ENCODE results near the gene SLC5A10.
A peak's percentile ranks its signal among the peaks of the same experiment; 100 is the strongest.

Gene SLC5A10

DNA sequence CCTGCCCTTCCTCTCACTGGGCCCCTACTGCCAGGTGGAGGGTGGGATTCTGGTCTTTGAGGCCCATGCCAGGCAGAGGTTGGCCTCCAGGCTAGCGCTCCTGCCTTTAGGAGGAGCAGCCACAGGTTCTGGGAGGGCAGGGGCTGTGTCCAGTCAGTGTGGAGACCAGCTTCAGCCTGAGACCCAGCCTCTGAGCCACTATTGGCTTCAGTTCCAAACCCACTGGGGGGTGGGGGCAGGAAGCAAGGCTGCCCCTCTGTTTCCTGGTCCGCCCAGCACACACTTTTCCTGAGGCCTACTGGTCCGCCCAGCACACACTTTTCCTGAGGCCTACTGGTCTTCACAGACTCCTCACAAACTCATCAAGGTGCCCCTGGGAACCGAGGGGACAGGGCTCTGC lies 16.4 kb downstream of the SLC5A10 start:
- no peak overlapping the region for H3K4me3 Mint-ChIP-seq
- H3K9me3 Mint-ChIP-seq = no peaks in the 10 kb centered on the region
- H3K27me3 Mint-ChIP-seq = no peaks in the 10 kb centered on the region
- H3K4me1 Mint-ChIP-seq = peaks cover 15% of the 10 kb centered on the region
- no peak overlapping the region for H3K27ac Mint-ChIP-seq
- DNase-seq (no peak), ATAC-seq (no peak)

DNA sequence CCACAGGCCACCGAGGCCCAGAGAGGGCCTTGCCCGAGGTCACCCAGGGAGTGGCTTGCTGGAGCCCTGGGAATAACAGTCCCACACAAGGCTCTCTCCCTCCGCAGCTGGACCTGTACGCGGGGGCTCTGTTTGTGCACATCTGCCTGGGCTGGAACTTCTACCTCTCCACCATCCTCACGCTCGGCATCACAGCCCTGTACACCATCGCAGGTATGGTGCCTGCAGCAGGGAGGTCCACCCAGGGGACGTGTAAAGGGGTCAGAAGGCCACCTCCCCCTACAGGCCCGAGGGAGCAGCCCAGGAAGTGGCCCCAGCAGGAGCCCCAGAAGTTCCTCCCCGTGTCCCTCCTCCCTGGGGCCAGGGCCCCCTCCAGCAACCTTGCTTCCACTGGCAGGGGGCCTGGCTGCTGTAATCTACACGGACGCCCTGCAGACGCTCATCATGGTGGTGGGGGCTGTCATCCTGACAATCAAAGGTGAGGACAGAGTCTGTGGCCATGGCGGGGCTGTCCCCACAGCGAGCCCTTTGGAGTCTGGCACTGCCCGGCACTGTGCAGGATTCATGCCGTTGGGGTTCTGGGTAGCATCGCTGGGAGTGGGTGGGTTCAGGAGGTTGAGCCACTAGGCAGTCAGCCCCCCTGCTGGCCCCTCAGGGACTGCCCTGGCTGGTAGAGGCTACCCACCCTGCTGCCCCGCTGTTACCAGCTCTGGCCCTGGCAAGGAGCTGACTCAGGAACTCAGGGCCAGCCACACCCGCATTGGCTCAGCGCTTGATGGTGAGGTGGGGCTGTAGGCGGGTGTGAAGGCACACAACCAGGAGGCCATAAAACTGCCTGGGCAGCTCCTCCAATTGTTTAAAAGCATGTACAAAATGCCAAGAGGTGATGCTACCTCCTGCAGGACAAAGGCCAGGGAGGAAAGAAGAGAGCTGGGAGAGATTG lies 17.3 kb downstream of the SLC5A10 start:
- H3K27ac Mint-ChIP-seq = no peak overlapping the region
- no peaks in the 10 kb centered on the region for H3K27me3 Mint-ChIP-seq
- H3K9me3 Mint-ChIP-seq = no peaks in the 10 kb centered on the region
- H3K4me3 Mint-ChIP-seq = no peak overlapping the region
- ATAC-seq (peak; percentile 13), DNase-seq (no peak)
- H3K4me1 Mint-ChIP-seq = peaks cover 16% of the 10 kb centered on the region

DNA sequence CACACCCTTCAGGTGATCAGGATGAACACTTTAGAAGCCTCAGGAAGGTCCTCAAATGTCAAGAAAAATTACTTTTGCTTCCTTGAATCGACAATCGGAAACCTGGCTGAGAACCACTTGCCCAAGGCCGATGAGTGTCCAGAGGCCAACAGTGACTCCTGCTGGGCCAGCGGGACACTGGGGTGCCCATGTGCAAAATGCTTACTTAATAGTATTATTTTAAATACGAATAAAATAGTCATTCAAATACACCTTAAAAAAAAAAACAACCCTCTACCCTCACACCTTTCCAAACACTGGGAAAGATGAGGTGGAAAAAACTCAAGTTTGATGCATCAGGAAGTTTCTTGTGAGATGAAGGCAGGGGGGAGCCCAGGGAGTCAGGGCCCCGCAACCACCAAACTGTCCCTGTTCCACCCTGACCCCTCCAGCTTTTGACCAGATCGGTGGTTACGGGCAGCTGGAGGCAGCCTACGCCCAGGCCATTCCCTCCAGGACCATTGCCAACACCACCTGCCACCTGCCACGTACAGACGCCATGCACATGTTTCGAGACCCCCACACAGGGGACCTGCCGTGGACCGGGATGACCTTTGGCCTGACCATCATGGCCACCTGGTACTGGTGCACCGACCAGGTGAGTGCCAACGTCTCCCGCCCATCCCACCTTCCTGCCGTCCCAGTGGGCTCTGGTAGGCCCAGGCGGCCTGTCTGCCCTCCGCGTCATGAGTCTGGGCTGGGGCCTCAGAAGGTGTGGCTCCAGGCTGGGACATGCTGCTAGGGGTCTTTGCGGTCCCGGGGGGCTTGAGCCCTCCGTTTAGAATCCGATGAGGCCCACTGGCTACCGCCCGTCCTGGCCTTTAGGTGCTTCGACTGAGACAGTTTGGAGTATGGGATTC lies 18.9 kb downstream of the SLC5A10 start:
- no peak overlapping the region for H3K4me3 Mint-ChIP-seq
- no peak overlapping the region for H3K27ac Mint-ChIP-seq
- no peaks in the 10 kb centered on the region for H3K9me3 Mint-ChIP-seq
- H3K4me1 Mint-ChIP-seq = peaks cover 27% of the 10 kb centered on the region
- ATAC-seq = no peak
- DNase-seq = no peak
- no peaks in the 10 kb centered on the region for H3K27me3 Mint-ChIP-seq

DNA sequence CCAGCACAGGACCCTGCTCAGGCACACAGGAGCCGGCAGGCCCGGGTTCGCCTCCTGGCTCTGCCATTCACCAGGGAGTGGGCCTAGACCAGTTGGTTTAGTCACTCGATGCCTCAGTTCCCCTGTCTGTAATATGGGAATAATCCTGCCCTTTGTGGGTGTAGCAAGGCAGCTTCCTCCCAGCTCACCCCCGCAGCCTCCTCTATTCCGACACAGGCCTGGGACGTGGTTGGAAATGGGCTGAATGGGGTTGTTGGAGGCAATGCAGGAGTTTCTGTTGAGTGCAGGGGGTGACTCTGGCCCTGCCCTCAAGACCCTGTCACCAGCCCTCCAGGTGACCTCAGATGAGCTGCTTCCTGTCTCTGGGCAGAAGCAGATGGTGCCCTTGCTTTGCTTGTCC lies 19.8 kb downstream of the SLC5A10 start:
- Mint-ChIP-seq H3K9me3 (no peaks in the 10 kb centered on the region), H3K4me1 (peaks cover 27% of the 10 kb centered on the region), H3K27ac (no peak overlapping the region), H3K4me3 (no peak overlapping the region), H3K27me3 (no peaks in the 10 kb centered on the region)
- ATAC-seq = no peak
- no peak for DNase-seq

DNA sequence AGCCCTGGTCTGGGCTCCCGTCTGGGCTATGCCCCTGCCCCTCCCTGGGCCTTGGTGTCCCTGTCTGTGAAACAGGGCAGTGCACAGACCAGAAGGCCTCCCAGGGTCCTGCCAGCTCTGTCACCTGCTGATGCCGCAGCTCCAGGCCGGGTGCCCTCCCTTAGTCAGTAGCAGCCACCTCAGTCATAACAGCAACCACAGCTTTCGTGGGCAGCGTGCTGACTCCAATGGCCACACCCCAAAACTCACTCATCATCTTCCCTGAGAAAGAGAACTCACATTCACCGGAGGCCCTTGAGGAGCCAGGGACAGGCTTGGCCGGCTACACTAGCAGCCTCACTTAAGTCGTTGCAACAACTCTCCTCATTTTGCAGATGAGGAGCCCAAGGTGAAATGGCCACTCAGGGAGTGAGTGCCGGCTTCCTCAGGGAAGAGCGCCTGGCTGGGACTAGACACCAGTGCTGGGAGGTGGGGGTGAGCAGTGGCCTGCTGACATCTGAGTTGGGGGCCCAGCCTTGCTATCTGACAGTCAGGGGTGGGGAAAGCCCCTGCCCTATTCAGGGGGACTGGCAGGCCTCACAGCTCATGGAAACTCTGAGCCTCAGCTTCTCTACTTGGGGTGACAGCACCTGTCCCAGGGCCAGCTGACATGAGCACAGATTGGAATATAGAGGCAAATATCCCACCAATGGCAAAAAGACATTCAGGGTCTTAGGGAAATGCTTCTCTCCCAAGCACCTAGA lies 22.6 kb downstream of the SLC5A10 start:
- no peak overlapping the region for H3K4me3 Mint-ChIP-seq
- peaks cover 20% of the 10 kb centered on the region for H3K4me1 Mint-ChIP-seq
- no peak overlapping the region for H3K27ac Mint-ChIP-seq
- no peaks in the 10 kb centered on the region for H3K9me3 Mint-ChIP-seq
- no peak for DNase-seq
- peak; percentile 66 for ATAC-seq
- H3K27me3 Mint-ChIP-seq = no peaks in the 10 kb centered on the region

DNA sequence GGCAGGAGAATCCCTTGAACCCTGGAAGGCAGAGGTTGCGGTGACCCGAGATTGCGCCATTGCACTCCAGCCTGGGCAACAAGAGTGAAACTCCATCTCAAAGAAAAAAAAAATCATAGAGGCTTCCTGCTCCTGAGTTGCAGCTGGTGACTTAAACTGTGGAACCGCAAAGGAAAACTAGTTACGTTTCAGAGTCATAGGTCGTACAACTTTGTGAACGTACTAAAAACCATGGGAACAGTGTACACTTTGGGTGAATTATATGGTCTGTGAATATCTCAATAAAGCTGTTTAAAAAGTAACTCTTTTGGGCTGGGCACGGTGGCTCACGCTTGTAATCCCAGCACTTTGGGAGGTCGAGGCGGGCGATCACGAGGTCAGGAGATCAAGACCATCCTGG lies 23.6 kb downstream of the SLC5A10 start:
- DNase-seq = no peak
- Mint-ChIP-seq H3K9me3 (no peaks in the 10 kb centered on the region), H3K4me1 (peaks cover 12% of the 10 kb centered on the region), H3K4me3 (no peak overlapping the region), H3K27me3 (no peaks in the 10 kb centered on the region), H3K27ac (no peak overlapping the region)
- no peak for ATAC-seq

DNA sequence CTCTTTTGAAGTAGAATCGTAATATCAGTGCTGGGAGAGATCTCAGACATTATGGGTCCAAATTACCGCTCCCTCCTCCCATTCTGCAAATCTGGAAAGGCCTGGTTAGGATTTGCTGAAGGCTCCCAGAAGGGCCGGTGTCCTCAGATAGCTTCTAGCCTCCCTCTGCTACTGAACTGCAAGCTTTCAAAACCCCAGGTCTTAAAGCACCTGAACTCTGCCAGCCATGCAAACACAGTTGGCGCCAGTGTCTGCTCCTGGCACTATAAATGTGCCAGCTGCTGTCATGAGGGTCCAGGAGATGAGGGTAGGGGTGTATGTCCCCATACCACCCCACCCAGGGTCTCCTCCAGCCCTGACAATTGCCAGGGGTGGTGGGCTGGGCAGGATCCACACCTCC lies 24.2 kb downstream of the SLC5A10 start:
- Mint-ChIP-seq H3K4me1 (peaks cover 12% of the 10 kb centered on the region), H3K27ac (no peak overlapping the region), H3K4me3 (no peak overlapping the region), H3K9me3 (no peaks in the 10 kb centered on the region), H3K27me3 (no peaks in the 10 kb centered on the region)
- ATAC-seq (no peak), DNase-seq (no peak)

DNA sequence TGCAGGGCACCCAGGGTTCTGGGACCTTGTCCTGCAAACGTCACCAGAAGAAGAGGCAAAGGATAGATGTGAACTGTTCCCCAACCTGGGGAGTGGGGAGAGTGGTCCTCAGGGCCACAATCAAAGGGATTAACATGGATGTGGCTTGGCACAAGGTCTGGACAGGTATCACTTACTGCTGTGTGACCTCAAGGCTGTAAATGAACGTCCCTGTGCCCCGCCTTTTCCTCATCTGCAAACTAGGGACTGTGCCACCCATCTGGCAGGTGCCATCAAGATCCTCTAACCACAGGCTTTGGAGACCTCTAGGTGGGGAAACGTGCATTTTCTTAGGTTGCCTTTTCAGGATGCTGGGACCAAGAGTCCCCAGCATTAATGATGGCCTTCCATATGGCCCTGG lies 25.1 kb downstream of the SLC5A10 start:
- no peak overlapping the region for H3K4me3 Mint-ChIP-seq
- H3K4me1 Mint-ChIP-seq = peaks cover 12% of the 10 kb centered on the region
- DNase-seq (no peak), ATAC-seq (no peak)
- no peaks in the 10 kb centered on the region for H3K27me3 Mint-ChIP-seq
- H3K27ac Mint-ChIP-seq = peak overlapping the region in 1 of 2 donors; percentile 33
- H3K9me3 Mint-ChIP-seq = no peaks in the 10 kb centered on the region

DNA sequence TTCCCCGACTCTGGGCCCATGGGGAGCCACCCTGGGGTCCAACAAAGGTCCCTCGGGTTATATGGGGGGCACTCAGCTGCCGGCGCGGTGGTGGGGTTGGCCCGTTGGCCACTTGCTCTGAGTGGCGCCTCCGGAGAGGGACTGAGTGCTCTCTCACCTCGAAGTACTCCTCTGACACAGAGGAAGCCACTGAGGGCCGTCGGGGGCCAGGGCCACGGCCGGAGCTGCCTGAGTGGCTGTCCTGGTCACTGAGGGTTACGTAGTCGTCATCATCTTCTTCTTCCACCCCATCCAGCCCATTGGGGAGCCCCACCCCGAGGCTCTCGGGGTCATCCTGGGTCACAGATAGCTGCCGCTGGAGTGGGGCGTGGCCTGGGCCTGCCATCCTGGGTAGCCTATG lies 25.7 kb downstream of the SLC5A10 start:
- H3K27me3 Mint-ChIP-seq = no peaks in the 10 kb centered on the region
- no peaks in the 10 kb centered on the region for H3K9me3 Mint-ChIP-seq
- H3K4me3 Mint-ChIP-seq = no peak overlapping the region
- DNase-seq (no peak), ATAC-seq (no peak)
- H3K4me1 Mint-ChIP-seq = peaks cover 12% of the 10 kb centered on the region
- no peak overlapping the region for H3K27ac Mint-ChIP-seq

DNA sequence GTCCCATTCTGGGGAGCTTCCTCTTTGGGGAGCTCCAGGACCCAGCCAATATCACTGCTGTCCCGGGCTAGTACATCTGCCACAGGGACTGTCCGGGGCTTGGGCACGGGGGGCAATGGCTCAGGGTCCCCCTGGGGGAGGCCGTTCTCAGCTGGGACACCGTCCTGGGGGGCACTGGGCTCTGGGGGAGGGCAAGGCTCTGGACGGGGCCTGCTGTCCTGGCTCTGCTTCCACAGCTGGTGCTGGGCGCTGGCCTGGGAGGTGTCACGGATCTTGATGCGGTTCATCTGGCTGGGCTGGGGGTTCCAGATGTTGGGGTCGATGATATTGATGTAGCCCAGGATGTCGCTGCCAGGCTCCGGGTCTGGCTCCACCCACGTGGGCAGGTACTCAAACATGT lies 26.1 kb downstream of the SLC5A10 start:
- peaks cover 12% of the 10 kb centered on the region for H3K4me1 Mint-ChIP-seq
- no peak for ATAC-seq
- no peak overlapping the region for H3K4me3 Mint-ChIP-seq
- H3K9me3 Mint-ChIP-seq = no peaks in the 10 kb centered on the region
- no peaks in the 10 kb centered on the region for H3K27me3 Mint-ChIP-seq
- H3K27ac Mint-ChIP-seq = no peak overlapping the region
- DNase-seq = no peak

DNA sequence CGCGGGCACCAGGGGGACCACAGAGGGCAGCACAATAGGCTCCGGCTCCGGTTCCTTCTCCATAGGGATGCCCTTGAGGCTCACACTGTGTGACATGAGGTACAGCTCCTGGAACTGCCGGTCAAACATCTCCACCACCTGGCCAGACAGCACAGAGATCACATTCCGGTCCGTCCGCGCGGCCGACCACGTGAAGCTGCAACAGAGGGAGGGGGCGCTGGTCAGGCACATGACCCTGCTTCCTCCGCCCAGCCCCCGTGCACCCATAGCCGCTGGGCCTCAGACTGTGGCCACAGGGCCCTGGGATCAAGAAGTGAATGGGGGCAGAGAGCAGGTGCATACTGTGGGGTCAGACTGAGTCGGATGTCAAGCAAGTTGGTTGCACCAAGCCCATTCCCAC lies 26.7 kb downstream of the SLC5A10 start:
- DNase-seq = no peak
- H3K4me1 Mint-ChIP-seq = peaks cover 12% of the 10 kb centered on the region
- H3K4me3 Mint-ChIP-seq = no peak overlapping the region
- no peak overlapping the region for H3K27ac Mint-ChIP-seq
- H3K27me3 Mint-ChIP-seq = no peaks in the 10 kb centered on the region
- ATAC-seq = no peak
- no peaks in the 10 kb centered on the region for H3K9me3 Mint-ChIP-seq

DNA sequence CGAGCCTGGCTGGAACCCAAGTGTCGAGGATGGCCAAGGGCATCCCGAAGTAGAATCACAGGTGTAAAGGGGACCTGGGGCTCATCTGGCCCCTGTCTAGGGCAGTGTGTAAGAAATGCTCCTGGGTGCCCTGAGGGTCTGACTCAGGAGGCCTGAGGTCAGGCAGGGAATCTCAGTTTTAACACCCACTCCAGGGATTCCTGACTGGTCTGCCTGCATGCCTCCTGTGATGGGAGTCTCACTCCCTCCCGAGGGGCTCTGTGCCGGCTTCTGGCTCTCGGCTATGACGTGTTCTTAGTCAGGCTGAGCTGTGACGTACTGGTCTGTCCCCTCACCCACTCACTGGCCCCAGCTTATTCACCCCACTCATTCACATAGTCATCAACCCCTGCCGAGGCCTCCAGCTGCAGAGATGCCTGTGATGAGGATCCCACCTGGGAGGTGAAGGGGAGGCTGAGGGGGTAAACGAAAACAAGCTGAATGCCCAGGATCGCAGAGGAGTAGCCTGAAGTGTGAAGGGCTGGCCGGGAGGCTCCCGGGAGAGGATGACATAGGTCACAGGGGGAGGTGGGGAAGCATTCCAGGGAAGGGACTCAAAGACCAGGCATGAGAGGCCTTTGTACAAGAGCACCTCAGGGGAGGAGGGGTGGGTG lies 28.8 kb downstream of the SLC5A10 start:
- H3K27me3 Mint-ChIP-seq = no peaks in the 10 kb centered on the region

DNA sequence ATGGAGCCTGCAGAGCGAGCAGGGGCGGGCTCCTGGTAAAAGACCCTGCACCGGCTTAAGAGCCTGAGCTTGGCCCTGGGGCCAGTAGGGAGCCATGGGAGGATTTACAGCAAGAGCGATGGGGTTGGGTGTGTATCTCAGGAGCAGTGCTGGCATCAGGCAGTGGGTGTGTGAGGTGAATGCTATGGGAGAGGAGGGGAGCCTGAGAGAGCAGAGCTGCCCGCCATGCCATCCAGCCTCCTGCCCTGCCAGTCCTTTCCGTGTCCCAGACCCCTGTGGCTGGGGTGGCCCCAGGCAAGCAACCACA lies 29.3 kb downstream of the SLC5A10 start:
- Mint-ChIP-seq H3K4me3 (no peak overlapping the region), H3K9me3 (no peaks in the 10 kb centered on the region), H3K4me1 (peaks cover under 1% of the 10 kb centered on the region), H3K27ac (peak overlapping the region in 1 of 2 donors; percentile 15), H3K27me3 (no peaks in the 10 kb centered on the region)
- ATAC-seq = no peak
- DNase-seq = no peak

More for the DNA sequence above, 28.8 kb downstream of the SLC5A10 start:
- DNase-seq = no peak
- peak overlapping the region; percentile 15 to 78 for H3K27ac Mint-ChIP-seq
- ATAC-seq = no peak
- H3K9me3 Mint-ChIP-seq = no peaks in the 10 kb centered on the region
- H3K4me3 Mint-ChIP-seq = no peak overlapping the region
- H3K4me1 Mint-ChIP-seq = no peaks in the 10 kb centered on the region

DNA sequence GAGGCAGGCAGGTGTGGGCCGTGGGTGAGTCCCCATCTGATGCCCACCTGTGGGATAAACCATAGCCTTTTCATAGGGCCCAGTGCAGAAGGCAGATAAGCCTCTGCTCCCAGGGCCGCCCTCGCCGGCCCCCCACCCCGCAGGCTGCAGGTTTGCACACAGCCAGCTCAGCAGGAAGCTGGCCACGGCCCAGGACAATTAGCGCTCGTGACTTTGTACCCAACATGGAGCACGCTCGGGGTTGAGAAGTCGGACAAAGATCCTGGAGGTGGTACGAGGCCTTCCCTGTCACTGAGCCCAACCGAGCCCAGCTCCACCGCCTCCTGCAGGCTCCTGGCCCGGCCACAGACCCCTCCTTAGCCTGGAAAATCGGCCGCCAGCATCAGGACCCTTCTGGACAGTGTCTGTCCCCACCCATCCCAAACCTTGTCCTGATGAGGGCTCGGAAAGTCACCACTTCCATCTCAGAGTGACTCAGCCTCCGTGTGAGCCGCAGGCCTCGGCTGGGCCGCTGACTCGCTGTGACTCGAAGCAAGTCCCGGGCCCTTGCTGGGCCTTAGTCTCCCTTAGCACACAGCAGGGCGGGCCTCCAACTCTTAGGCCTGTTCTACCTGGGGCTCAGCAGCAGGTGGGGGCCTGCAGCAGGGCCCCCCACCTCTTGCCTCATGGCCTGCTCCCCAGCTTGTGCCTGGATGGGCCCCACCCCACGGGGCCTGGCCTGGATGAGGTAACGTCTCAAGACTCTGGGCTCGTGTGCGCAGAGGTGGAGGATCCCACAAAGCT lies 29.9 kb downstream of the SLC5A10 start:
- H3K9me3 Mint-ChIP-seq = no peaks in the 10 kb centered on the region
- peak overlapping the region in 1 of 2 donors; percentile 83 for H3K27ac Mint-ChIP-seq
- ATAC-seq = no peak
- H3K4me3 Mint-ChIP-seq = peak overlapping the region in 1 of 2 donors; percentile 24
- H3K4me1 Mint-ChIP-seq = peaks cover 6% of the 10 kb centered on the region
- H3K27me3 Mint-ChIP-seq = no peaks in the 10 kb centered on the region
- no peak for DNase-seq
